ENCODE results near the gene TTLL11.

GRCh38 chr9:121886759-121887485 is 206.2 kb downstream of the TTLL11 start:
- TF ChIP-seq, protein P1, sequence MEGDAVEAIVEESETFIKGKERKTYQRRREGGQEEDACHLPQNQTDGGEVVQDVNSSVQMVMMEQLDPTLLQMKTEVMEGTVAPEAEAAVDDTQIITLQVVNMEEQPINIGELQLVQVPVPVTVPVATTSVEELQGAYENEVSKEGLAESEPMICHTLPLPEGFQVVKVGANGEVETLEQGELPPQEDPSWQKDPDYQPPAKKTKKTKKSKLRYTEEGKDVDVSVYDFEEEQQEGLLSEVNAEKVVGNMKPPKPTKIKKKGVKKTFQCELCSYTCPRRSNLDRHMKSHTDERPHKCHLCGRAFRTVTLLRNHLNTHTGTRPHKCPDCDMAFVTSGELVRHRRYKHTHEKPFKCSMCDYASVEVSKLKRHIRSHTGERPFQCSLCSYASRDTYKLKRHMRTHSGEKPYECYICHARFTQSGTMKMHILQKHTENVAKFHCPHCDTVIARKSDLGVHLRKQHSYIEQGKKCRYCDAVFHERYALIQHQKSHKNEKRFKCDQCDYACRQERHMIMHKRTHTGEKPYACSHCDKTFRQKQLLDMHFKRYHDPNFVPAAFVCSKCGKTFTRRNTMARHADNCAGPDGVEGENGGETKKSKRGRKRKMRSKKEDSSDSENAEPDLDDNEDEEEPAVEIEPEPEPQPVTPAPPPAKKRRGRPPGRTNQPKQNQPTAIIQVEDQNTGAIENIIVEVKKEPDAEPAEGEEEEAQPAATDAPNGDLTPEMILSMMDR (conservative IDR thresholded peaks at IDR 0.05): no peak
- TF ChIP-seq ZFX (IDR thresholded peaks at IDR 0.05): no peak

All from C4-2B (cell line).